Endothelial cell of umbilical vein (primary cell): Measurements from ENCODE around the gene DOCK1. TPM values are rescaled to one million over a fixed set of nuclear protein-coding genes. Genes with fewer than 3 reads are reported as not detected.

ENCODE experiments used
- BruUV-seq: library from RNA; stranded (reverse); fragments of 400-500 nt; replicated peaks from 2 replicates; lab custom pipeline; 2021; lab: Mats Ljungman, UMichigan
- CTCF ChIA-PET: fragments of 300-600, 350-600 bp; sonication (Branson Sonifier 250); formaldehyde crosslinking; loops from one replicate; lab custom pipeline; 2021; ENCODE audit warnings: antibody characterized with exemption, inconsistent platforms; lab: Charles Lee
- POLR2A ChIA-PET: fragments of 300-600, 350-600 bp; sonication (Branson Sonifier 250); formaldehyde crosslinking; loops from one replicate; lab custom pipeline; 2021; ENCODE audit warnings: antibody characterized with exemption, inconsistent platforms; lab: Charles Lee
- DNase-seq: peaks from one replicate; pipeline ENCODE4 v3.0.0-alpha.2; 2011; ENCODE audit warnings: low read depth, low spot score
- FAIRE-seq: peaks from 2 replicates; lab custom pipeline; 2011; peaks lifted over from hg19 to GRCh38; lab: Jason Lieb, UNC
- H2AFZ ChIP-seq: 2 replicates; pipeline ENCODE4 v1.6.0; 2012; ENCODE audit warnings: low read depth, low read length, control low read depth, inconsistent platforms
- H3K27ac ChIP-seq: 2 replicates; pipeline ENCODE4 v1.5.1; 2011; ENCODE audit warnings: low read depth, mild to moderate bottlenecking, control low read depth, low read length, moderate library complexity; ENCODE audit not compliant: insufficient read depth
- H3K27me3 ChIP-seq, 2 experiments: 2 replicates each; pipeline versions ENCODE4 v1.6.0 to v1.6.1; 2011; ENCODE audit warnings: low read length in 2 of 2, mixed read lengths in 1 of 2; ENCODE audit not compliant: control insufficient read depth in 2 of 2, insufficient read depth in 2 of 2
- H3K36me3 ChIP-seq, 2 experiments: 2 replicates in 1 of 2; 3 replicates in 1 of 2; pipeline ENCODE4 v1.5.1; 2011; ENCODE audit warnings: low read length in 2 of 2, mild to moderate bottlenecking in 1 of 2, moderate library complexity in 1 of 2; ENCODE audit not compliant: control insufficient read depth in 2 of 2, insufficient read depth in 2 of 2; ENCODE audit errors: extremely low read depth in 1 of 2
- H3K4me1 ChIP-seq: 3 replicates; pipeline ENCODE4 v1.5.1; 2011; ENCODE audit warnings: mild to moderate bottlenecking, low read length; ENCODE audit not compliant: control insufficient read depth, insufficient read depth; ENCODE audit errors: extremely low read depth
- H3K4me2 ChIP-seq: 2 replicates; pipeline ENCODE4 v1.6.1; 2011; ENCODE audit warnings: low read length, control low read depth, mixed read lengths; ENCODE audit not compliant: insufficient read depth
- H3K4me3 ChIP-seq, 3 experiments: fragments of 200-600 bp in 1 of 3; sonication (generic), shearing (Covaris generic) in 1 of 3; replicated peaks in 1 of 3; 2 replicates each; pipeline ENCODE4 v1.5.1; 2011 to 2016; ENCODE audit warnings: control low read depth in 3 of 3, low read length in 3 of 3, mild to moderate bottlenecking in 2 of 3, inconsistent platforms in 1 of 3, low read depth in 1 of 3, moderate library complexity in 1 of 3; ENCODE audit not compliant: insufficient read depth in 1 of 3
- H3K79me2 ChIP-seq: 2 replicates; pipeline ENCODE4 v1.6.0; 2012; ENCODE audit warnings: low read length, inconsistent platforms; ENCODE audit not compliant: control insufficient read depth, insufficient read depth
- H3K9ac ChIP-seq: replicated peaks from 2 replicates; pipeline ENCODE3; 2011; ENCODE audit warnings: low read length, control low read depth; ENCODE audit not compliant: insufficient read depth; ENCODE audit errors: extremely low read depth
- H3K9me1 ChIP-seq: replicated peaks from 3 replicates; pipeline ENCODE4 v1.6.0; 2011; ENCODE audit warnings: mild to moderate bottlenecking, low read length; ENCODE audit not compliant: control insufficient read depth, insufficient read depth; ENCODE audit errors: extremely low read depth
- H3K9me3 ChIP-seq: replicated peaks from 2 replicates; pipeline ENCODE4 v1.5.1; 2012; ENCODE audit warnings: low read length, inconsistent platforms; ENCODE audit not compliant: control insufficient read depth, insufficient read depth
- H4K20me1 ChIP-seq: replicated peaks from 2 replicates; pipeline ENCODE3; 2011; ENCODE audit warnings: mild to moderate bottlenecking, low read length; ENCODE audit not compliant: control insufficient read depth, insufficient read depth; ENCODE audit errors: extremely low read depth
- CTCF ChIP-seq, 2 donors: IDR thresholded peaks; 1 replicate in 1 of 2; 2 replicates in 1 of 2; pipeline ENCODE4 v1.5.1; 2011; ENCODE audit warnings: low read length in 2 of 2, mild to moderate bottlenecking in 2 of 2, moderate library complexity in 2 of 2, control low read depth in 1 of 2, inconsistent platforms in 1 of 2, low read depth in 1 of 2; ENCODE audit not compliant: insufficient read depth in 1 of 2; ENCODE audit errors: extremely low read depth in 1 of 2
- EZH2 ChIP-seq: IDR thresholded peaks from 2 replicates; pipeline ENCODE4 v1.6.1; 2012; ENCODE audit warnings: borderline replicate concordance, low read depth, mild to moderate bottlenecking, moderate library complexity, low read length, inconsistent platforms; ENCODE audit not compliant: severe bottlenecking
- FOS ChIP-seq: IDR thresholded peaks from 2 replicates; pipeline ENCODE4 v1.6.1; 2011; ENCODE audit warnings: mild to moderate bottlenecking, low read length, moderate library complexity, borderline replicate concordance; ENCODE audit not compliant: insufficient read depth
- GATA2 ChIP-seq: IDR thresholded peaks from 2 replicates; pipeline ENCODE4 v1.7.0; 2011; ENCODE audit warnings: low read depth, mild to moderate bottlenecking, moderate library complexity, mixed read lengths, low read length; ENCODE audit not compliant: insufficient read length, insufficient read depth
- JUN ChIP-seq: IDR thresholded peaks from 2 replicates; pipeline ENCODE4 v1.6.1; 2011; ENCODE audit warnings: borderline replicate concordance, low read depth; ENCODE audit not compliant: insufficient read length, insufficient read depth
- MAX ChIP-seq: IDR thresholded peaks from 2 replicates; pipeline ENCODE4 v1.6.1; 2011; ENCODE audit not compliant: insufficient read depth, insufficient read length
- MYC ChIP-seq: IDR thresholded peaks from one replicate; pipeline ENCODE4 v1.6.1; 2011; ENCODE audit warnings: mild to moderate bottlenecking, low read depth, low read length
- POLR2A ChIP-seq: IDR thresholded peaks from 2 replicates; pipeline ENCODE4 v1.6.1; 2012; ENCODE audit warnings: low read depth, mild to moderate bottlenecking, control low read depth, low read length
- POLR2AphosphoS5 ChIP-seq: IDR thresholded peaks from 2 replicates; pipeline ENCODE4 v1.6.1; 2012; ENCODE audit warnings: low read depth, mild to moderate bottlenecking, control low read depth, low read length, moderate library complexity; ENCODE audit not compliant: insufficient read depth
- dilution Hi-C: fragments of 300-500 bp; cut with MboI; formaldehyde crosslinking; loops from one replicate; pipeline ENCODE4 v1.15.0; 2019; ENCODE audit warnings: low sequenced_read_pairs; ENCODE audit not compliant: extremely low pct_ligation_motif_present
- intact Hi-C: fragments of 100-400 bp; cut with micrococcal nuclease; formaldehyde crosslinking; loops from one replicate; pipeline ENCODE4 v1.10.0; 2022
- polyA plus RNA-seq, 4 experiments: library from polyadenylated mRNA; depleted of rRNA in 3 of 4; stranded (reverse) in 3 of 4; unstranded in 1 of 4; fragments of >200 nt; gene quantifications; 2 replicates each; pipeline versions ENCODE4 v1.2.1 to v1.2.3, GENCODE V29; 2011 to 2012; ENCODE audit warnings: missing spikeins in 1 of 4
- total RNA-seq: library from RNA; stranded (reverse); gene quantifications from 2 replicates; pipeline ENCODE4 v1.2.3, GENCODE V29; 2021

Gene DOCK1
- total and polyA plus RNA-seq, 2 donors (not counting 3 experiments of a cell fraction or from before 2014, with no cell fraction given) = 22.5 to 83.1 TPM

- Histone ChIP-seq H4K20me1 (no peaks in the 10 kb centered on the region), H3K27me3 (no peaks in the 10 kb centered on the region), H3K9ac (no peak overlapping the region), H3K4me3 (no peak overlapping the region), H2AFZ (no peak overlapping the region), H3K36me3 (peaks cover 0 to 2% of the 10 kb centered on the region in 2 experiments), H3K27ac (no peak overlapping the region), H3K4me2 (no peak overlapping the region), H3K9me1 (no peaks in the 10 kb centered on the region), H3K79me2 (no peaks in the 10 kb centered on the region), H3K9me3 (no peaks in the 10 kb centered on the region), H3K4me1 (peaks cover 2% of the 10 kb centered on the region)
- POLR2A ChIA-PET = no interaction called here
- TF ChIP-seq CTCF (IDR thresholded peaks at IDR 0.05; ENCODE audit: extremely low read depth in 1 of 2, insufficient read depth in 1 of 2, low read depth in 1 of 2, low read length in 2 of 2) (no peak), POLR2AphosphoS5 (no peak), MAX (no peak), MYC (no peak), EZH2 (no peak), POLR2A (no peak), GATA2 (no peak), FOS (no peak), JUN (no peak)
- CTCF ChIA-PET = no interaction called here
- DNase-seq = no peak
- dilution Hi-C loops = no loop called here
- BruUV-seq = no TSS peak
- FAIRE-seq = no peak
- intact Hi-C loops = no loop called here
Measured at GRCh38 chr10:127402596-127403409, 497.6 kb downstream of the DOCK1 start.
